Ovary (tissue), 9 donors: ENCODE measurements around the gene SDK1. TPM values are rescaled to one million over a fixed set of nuclear protein-coding genes. Genes with fewer than 3 reads are reported as not detected.

Experiments used
- DNase-seq, 5 donors: peaks; one replicate each; pipeline ENCODE4 v3.0.0-alpha.2; 2019 to 2020
- H3K27ac ChIP-seq, 2 donors: fragments of 200-600 bp; one replicate each; pipeline versions ENCODE4 v1.5.1 to v1.8.0; 2019 to 2022
- H3K27me3 ChIP-seq: fragments of 200-600 bp; one replicate; pipeline ENCODE4 v1.8.0; 2022
- H3K36me3 ChIP-seq: fragments of 200-600 bp; sonication (generic); one replicate; pipeline ENCODE4 v1.5.1; 2019
- H3K4me1 ChIP-seq: one replicate; pipeline ENCODE4 v1.8.1; 2013; ENCODE audit warnings: mild to moderate bottlenecking, moderate library complexity; ENCODE audit not compliant: insufficient read depth
- H3K4me3 ChIP-seq: fragments of 200-600 bp; sonication (generic); one replicate; pipeline ENCODE4 v1.5.1; 2017
- H3K9me3 ChIP-seq, 2 donors: fragments of 200-600 bp in 1 of 2; sonication (generic) in 1 of 2; one replicate each; pipeline versions ENCODE4 v1.5.1 to v1.8.1; 2013 to 2019; ENCODE audit warnings: mild to moderate bottlenecking in 1 of 2, moderate library complexity in 1 of 2
- CTCF ChIP-seq, 3 donors: fragments of 450-650 bp in 2 of 3; fragments of 200-600 bp in 1 of 3; IDR thresholded peaks; one replicate each; pipeline versions ENCODE4 v1.5.1 to v1.8.0; 2016 to 2022; ENCODE audit warnings: antibody characterized with exemption in 3 of 3, mild to moderate bottlenecking in 1 of 3
- EP300 ChIP-seq: sonication (generic); formaldehyde crosslinking; IDR thresholded peaks from one replicate; pipeline ENCODE4 v1.6.1; 2017; ENCODE audit warnings: antibody characterized with exemption
- POLR2A ChIP-seq: fragments of 450-650 bp; IDR thresholded peaks from one replicate; pipeline ENCODE4 v1.6.1; 2017; ENCODE audit warnings: antibody characterized with exemption, mild to moderate bottlenecking, moderate library complexity
- WGBS, 3 donors: extraction: QIAGEN DNeasy Blood & Tissue Kit in 1 of 3; methylation state at CpG; one replicate each; pipeline versions ENCODE4 v1.1.5 to v1.1.7; 2013 to 2017; 5-methylcytosine and 5-hydroxymethylcytosine counted together
- intact Hi-C, 4 donors: fragments of 100-400 bp; cut with DNase I; formaldehyde crosslinking; loops; one replicate each; pipeline versions ENCODE4 v1.11.0 to v1.15.1; 2022 to 2023
- polyA plus RNA-seq, 2 donors: library from polyadenylated mRNA; stranded (reverse); fragments of 200-250 nt in 1 of 2; fragments of 350-450 nt in 1 of 2; fragmentation: Illumina TruSeq in 1 of 2; extraction: RNeasy Lipid Tissue Mini Kit (QIAGEN cat#74804) in 1 of 2; gene quantifications; one replicate each; pipeline ENCODE4 v1.2.3, GENCODE V29; 2013 to 2014
- total RNA-seq, 7 donors: library from RNA; depleted of rRNA in 2 of 7; stranded (reverse); fragments of >200 nt in 2 of 7; fragmentation: NEBNext Ultra II Directional in 3 of 7; extraction: Animal tissue kit (Norgen Biotek cat#: 25700) in 3 of 7; gene quantifications; one replicate each; pipeline versions ENCODE4 v1.1.0 to v1.2.4, GENCODE V29; 2016 to 2023
- donor health status: DM: no; HTN: no; CAD: no; lungs with moderate emphysema.
- donor health status: DM: no; HTN: no; CAD: no.
- donor health status: Bipolar disorder and iron deficiency.
- donor health status: DM: yes; HTN: yes; CAD: no.
- donor health status: DM: no; HTN: no; CAD: no.
- donor health status: DM: yes; HTN: yes; CAD: no.

Gene SDK1
- total and polyA plus RNA-seq, 9 donors = 1.2 to 13.3 (median 4.4) TPM

- Histone ChIP-seq H3K4me3 (no peak overlapping the region), H3K27ac (no peak overlapping the region), H3K4me1 (no peaks in the 10 kb centered on the region), H3K36me3 (no peaks in the 10 kb centered on the region), H3K9me3 (no peaks in the 10 kb centered on the region), H3K27me3 (no peaks in the 10 kb centered on the region)
- no peak for DNase-seq
- WGBS, 3 donors = 78 to 82% (median 81%) methylated on average over 4 of the region's 4 CpGs
- intact Hi-C loops = no loop called here
- TF ChIP-seq POLR2A = no peak
- no peak for TF ChIP-seq CTCF (IDR thresholded peaks at IDR 0.05)
- no peak for TF ChIP-seq EP300
These were observed 131.9 kb downstream of the SDK1 start for GRCh38 chr7:3432911-3433310.

- Histone ChIP-seq H3K9me3 (no peaks in the 10 kb centered on the region), H3K36me3 (no peaks in the 10 kb centered on the region), H3K4me1 (no peaks in the 10 kb centered on the region), H3K4me3 (no peak overlapping the region), H3K27ac (no peak overlapping the region), H3K27me3 (no peaks in the 10 kb centered on the region)
- DNase-seq = no peak
- 91 to 96% (median 93%) methylated on average over 4 of the region's 4 CpGs for WGBS, 3 donors
- TF ChIP-seq CTCF (IDR thresholded peaks at IDR 0.05) = no peak
- no peak for TF ChIP-seq POLR2A
- no peak for TF ChIP-seq EP300
- intact Hi-C loops = no loop called here
These were observed 133.6 kb downstream of the SDK1 start for GRCh38 chr7:3434611-3435010.

- H3K27me3 ChIP-seq = no peaks in the 10 kb centered on the region
- no peak overlapping the region for H3K4me3 ChIP-seq
- H3K36me3 ChIP-seq = no peaks in the 10 kb centered on the region
- no peak for TF ChIP-seq EP300
- TF ChIP-seq CTCF (IDR thresholded peaks at IDR 0.05) = no peak
- TF ChIP-seq POLR2A = no peak
- WGBS, 3 donors = 91 to 95% (median 93%) methylated on average over 2 of the region's 2 CpGs
- no peak for DNase-seq
- no peak overlapping the region for H3K27ac ChIP-seq
- no peaks in the 10 kb centered on the region for H3K9me3 ChIP-seq
- intact Hi-C loops = no loop called here
- H3K4me1 ChIP-seq = no peaks in the 10 kb centered on the region
These were observed 135.1 kb downstream of the SDK1 start for GRCh38 chr7:3436112-3436511.

- no peaks in the 10 kb centered on the region for H3K9me3 ChIP-seq
- 85 to 87% (median 86%) methylated on average over 5 of the region's 5 CpGs for WGBS, 3 donors
- DNase-seq = no peak
- H3K36me3 ChIP-seq = no peaks in the 10 kb centered on the region
- H3K27ac ChIP-seq = no peak overlapping the region
- H3K4me1 ChIP-seq = no peaks in the 10 kb centered on the region
- TF ChIP-seq EP300 (no peak), POLR2A (no peak), CTCF (IDR thresholded peaks at IDR 0.05) (no peak)
- intact Hi-C loops = no loop called here
- H3K27me3 ChIP-seq = no peaks in the 10 kb centered on the region
- H3K4me3 ChIP-seq = no peak overlapping the region
These were observed 135.7 kb downstream of the SDK1 start for GRCh38 chr7:3436746-3437145.

- TF ChIP-seq EP300 (no peak), POLR2A (no peak), CTCF (IDR thresholded peaks at IDR 0.05) (no peak)
- intact Hi-C loops = no loop called here
- 73 to 85% (median 80%) methylated on average over 6 of the region's 6 CpGs for WGBS, 3 donors
- no peaks in the 10 kb centered on the region for H3K9me3 ChIP-seq
- no peak overlapping the region for H3K27ac ChIP-seq
- H3K4me1 ChIP-seq = no peaks in the 10 kb centered on the region
- no peak overlapping the region for H3K4me3 ChIP-seq
- no peaks in the 10 kb centered on the region for H3K27me3 ChIP-seq
- no peak for DNase-seq
- H3K36me3 ChIP-seq = no peaks in the 10 kb centered on the region
These were observed 136.4 kb downstream of the SDK1 start for GRCh38 chr7:3437467-3437866.
